ENCODE data around the gene COL25A1.
A peak's percentile ranks its signal among the peaks of the same experiment; 100 is the strongest.

COL25A1 gene

DNA sequence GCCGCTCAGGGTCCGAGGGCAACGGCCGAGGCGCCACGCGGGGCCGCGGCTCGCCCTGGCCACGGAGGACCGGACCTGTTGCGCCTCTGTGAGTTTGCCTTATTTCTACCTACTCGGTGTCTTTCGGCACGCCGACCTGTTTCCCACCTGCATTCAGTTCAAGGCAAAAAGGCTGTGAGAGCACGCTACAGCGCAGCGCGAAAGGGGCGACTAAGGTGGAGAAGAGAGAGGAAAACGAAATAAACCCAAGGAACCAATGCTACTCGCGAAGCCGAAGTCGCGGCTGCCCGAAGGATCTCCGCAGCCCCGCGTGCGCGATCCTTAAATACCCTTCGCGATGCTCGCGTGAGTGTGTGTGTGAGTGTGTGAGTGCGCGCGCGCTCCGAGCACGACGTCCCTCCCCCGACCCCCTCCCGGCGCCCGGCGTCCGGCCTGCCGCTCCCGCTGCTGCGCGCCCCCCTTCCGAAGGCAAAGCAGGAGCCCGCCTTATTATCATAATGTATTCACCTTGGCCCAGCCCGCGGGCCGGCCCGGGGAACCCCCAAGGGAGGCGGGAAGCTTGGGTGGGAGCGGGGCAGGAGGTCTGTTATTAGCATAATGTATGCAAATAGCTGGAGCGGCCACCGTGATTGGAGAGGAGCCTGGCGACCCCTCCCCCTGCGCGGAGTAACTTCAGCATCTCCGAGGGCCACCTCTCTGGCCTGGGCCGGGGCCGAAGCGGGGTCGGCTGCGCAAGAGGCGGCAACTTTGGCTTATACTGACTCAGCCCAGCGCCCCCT is at the start of gene COL25A1:
Gene COL25A1, minus strand, starts transcription at position 298 of the 779 bp plus-strand sequence.
- DNase-seq, result no peak

DNA sequence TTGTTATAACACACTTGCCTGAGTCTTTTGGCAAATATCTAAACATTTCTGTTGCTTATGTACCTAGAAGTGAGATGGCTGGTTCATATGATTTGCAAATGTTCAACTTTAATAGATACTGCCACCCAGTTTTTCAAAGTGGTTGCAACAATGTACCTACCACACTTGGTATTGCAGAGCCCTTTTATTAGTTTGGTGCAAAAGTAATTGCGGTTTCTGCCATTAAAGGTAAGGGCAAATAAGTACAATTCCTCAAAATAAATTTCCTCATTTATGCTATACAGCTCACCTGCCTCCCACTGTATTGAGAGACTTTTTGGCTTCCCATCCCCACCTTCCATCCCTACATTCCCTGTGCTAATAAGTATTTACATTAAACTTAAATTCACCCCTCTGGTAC is 47.7 kb upstream of the COL25A1 start:
- DNase-seq, result no peak

GRCh38 chr4:109334129-109335105 is 32.0 kb upstream of the COL25A1 start:
- no peak for DNase-seq

DNA sequence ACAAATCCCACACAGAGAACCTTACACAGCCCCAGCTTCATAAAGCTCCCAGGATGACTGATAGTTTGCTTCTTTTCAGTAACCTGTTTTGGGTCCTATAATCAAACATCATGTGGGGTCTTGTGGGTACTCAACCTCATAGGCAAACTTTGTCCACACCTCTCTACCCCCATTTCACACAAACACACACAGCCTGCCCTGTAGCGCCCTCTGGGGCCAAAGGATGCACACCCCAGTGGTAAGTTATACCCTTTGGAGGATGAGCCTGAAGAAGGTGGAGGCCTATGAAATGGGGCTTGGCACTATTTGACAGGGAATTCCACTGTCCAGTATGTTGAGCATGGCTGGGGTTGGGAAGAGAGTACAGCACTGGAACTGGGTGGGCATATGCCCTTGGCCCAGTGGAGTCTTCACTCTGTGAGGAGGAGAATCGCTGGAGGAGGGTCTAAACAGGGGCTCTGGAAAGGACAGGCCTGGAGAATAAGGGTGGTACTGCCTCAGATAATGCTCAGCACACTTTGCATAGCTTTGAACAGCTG is 30.5 kb upstream of the COL25A1 start:
- DNase-seq, result no peak

DNA sequence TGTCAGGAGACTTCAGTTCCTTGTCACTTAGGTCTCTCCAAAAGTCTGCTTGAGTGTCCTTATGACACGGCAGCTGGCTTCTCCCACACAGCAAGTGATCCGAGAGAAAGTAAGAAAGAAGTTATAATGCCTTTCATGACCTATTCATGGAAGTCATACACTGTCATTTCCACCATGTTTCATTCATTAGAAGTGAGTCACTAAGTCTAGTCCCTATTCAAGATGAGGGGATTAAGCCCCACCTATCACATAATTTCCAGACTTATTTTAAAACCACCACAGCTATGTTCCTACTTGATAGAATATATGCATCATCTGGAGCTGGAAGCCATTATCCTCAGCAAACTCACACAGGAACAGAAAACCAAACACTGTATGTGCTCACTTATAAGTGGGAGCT is 25.2 kb upstream of the COL25A1 start:
- no peak for DNase-seq

DNA sequence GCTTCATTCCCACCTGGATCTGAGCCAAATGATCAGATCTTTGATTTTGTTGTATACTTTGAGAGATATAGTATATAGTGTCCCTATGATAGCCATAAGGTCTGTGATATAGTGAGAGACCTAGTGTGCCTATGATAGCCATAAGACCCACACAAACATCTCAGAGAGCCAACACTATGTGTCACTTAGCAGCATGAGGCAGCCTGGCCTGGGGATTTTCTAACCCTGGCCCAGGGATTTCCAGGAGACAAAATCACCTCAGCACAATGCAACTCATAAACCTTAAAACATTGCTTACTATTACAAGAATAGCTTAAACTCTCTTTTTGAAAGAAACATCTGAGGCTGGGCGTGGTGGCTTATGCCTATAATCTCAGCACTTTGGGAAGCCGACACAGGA is 23.2 kb upstream of the COL25A1 start:
- no peak for DNase-seq

GRCh38 chr4:109323348-109323747 is 20.9 kb upstream of the COL25A1 start:
- no peak for DNase-seq

GRCh38 chr4:109321232-109321631 is 18.8 kb upstream of the COL25A1 start:
- peak; percentile 54 to 78 for DNase-seq

DNA sequence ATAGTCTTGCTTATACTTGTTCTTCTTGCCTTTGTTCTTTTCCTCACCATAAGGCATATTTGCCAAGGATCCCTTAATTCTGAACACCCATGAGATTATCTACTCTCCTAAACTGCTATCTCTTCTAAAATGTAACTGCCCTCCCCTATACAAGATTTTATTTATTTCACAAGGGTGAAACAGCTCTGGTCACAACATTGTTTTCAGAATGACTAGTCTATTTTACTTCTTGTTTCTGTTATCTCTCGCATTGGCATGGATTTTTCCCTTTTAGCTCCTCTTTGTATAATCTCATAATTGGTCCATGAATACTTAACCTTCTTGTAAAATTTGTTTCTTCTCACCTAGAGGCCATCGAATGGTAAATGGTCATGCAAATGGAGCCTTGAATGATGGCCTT is 17.2 kb upstream of the COL25A1 start:
- no peak for DNase-seq

DNA sequence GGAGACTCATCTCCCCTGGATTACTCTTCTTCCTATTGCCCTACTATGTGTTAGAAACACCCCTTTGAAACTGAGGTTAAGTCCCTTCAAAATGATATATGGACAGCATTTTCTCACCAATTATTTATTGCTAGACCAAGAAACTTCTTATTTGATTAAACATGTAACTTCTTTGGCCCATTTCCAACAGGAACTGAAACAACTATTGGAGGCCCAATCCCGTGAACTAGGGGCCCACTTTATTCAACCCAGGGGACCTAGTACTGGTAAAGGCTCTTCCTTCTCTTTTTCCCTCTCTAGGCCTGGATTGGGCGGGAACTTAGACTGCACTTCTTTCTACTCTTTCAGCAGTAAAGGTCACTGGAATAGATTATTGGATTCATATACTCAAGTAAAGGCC is 16.7 kb upstream of the COL25A1 start:
- DNase-seq, result no peak

GRCh38 chr4:109315818-109316217 is 13.4 kb upstream of the COL25A1 start:
- DNase-seq, result no peak

DNA sequence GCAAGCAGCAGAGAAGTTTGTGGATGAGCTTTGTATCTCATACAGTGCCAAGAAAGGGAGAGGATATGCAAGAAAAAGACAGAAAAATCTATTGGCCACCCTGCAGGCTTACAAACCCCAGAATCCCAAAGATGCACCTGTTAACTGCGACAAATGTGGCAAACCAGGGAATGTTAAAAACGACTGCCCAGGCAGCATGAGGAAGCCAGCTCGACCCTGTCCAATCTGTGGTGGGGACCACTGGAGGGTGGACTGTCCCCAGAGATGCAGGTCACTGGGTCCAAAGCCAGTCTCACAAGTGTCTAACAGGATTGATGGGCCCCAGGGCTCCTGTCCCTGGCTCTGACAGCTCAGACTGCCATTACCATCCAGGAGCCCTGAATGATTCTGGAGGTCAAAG is 12.9 kb upstream of the COL25A1 start:
- no peak for DNase-seq

DNA sequence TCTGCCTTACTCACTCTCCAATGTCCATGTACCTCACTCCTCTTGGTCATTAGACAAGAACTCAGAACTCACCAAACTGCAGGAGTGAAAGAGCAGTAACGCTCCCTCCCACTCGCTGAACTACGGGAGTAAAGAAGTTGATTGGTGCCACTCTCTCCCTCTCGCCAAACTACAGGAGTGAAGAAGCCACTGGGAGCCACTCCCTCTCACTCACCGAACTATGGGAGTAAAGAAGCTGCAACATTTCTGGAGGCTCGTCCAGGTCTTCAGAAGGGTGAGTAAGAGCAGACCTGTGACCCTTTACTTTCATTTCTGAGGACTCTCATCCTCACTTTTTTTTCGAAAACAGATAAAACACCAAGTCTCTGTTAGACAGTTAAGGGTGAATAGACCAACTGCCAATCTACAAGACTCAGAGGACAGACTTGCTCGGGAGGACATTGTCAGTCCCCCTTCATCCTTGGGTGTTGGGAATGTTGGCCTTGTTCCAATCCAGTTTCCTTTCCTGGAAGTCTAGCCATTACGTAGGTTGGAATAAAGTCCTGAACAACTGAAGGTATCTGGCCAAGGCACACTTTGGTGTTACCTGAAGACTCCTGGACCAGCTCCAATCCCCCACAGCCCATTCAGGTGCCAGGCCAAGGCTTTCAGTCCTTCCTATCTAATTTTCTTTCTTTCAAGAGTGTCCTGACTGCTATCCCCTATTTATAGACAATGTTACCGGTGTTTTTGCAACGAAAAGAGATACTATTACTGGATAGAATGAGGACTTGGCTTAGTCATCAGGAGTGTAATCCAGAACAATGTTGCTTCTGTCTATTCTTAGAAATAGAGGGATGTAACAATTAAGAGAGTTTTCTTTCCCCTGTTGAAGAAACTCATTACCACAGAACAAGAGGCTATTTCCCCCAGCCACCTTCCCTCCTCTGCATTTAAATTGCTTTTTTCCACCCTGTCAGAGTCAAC is 11.0 kb upstream of the COL25A1 start:
- no peak for DNase-seq

- DNase-seq, result no peak
Measured at GRCh38 chr4:109303140-109303496, 660 bp upstream of the COL25A1 start.

DNA sequence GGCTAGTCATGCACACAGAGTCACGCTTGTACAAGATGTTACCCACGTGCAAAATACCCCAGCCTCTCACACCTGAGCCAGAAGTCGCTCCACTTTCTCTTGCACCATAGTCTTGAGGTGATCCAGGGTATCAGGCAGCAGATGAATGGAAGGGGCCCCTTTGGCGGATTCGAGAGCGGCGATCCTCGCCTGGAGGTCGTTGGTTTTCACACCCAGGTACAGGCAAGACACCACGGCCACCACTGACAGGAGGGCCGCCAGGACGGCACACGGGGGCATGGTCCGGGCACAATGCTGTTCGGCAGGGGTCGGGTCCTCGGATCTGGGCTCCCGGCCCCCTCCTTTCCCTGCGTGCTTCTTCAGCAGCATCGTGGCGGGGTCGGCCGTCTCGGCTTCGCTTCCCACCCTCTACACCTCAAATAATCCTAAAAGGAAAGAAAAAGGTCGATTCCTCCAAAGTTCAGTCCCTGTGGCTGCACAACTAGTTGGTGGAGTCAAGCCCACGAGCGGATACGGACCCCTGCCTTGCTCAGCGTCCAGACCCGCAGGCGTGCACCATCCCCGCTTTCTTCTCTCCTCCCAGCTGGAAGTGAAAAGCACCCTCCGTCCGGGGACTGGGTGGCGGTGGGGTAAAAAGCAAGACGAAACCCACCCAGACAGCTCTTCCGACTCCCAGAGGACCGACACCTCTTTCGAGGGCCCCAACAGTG is 652 bp downstream of the COL25A1 start:
- no peak for DNase-seq

DNA sequence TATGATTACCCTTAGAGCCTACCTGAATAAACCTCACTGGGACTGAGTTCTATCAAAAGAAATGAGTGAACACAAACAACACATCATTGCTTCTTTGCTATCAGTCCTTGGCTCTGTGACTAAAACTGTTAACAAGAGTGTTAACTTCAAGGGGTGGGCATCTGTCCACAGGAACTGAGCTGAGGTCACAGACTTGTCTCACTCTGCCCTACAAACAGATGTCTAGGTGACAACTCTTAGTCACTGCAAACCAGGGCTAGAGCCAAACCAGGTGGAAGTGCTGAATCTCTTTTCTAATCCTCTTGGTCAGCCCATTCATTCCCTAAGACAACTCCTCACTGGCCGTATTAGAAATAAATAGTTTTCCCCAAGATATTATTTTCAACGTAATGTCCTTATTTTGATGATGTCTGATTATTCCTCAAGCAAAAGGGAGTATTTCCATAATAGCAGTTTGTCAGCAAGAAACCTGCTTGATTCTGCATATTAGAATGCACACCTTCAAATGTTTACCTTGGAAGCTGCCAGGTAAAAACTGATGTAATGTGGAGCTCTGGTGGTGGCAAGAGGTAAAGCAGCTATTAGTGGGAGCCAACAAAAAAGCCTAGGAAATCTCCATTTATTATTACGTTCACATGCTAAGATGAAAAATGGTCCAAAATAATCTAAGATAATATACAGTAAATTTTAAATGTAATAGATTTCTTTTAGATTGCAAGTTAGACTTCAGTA is 4.0 kb downstream of the COL25A1 start:
- peak; percentile 23 to 44 for DNase-seq

DNA sequence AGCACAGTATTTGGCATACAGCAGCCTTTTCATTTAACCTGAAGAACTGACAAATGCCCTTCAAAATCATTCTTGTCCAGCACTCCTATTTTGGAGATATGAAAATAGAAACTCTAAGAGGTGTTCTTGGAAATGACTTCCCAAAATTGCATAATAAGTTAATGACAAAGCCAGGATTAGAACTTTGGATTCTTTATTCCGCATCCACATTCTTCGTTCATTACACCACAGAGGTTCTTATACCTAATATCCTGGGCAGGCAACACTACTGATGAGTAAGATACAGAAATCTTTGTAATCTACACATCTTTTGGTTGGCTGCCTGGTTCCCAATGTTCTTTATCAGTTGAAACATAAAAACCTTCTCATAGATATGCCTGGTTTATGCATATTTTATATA is 5.9 kb downstream of the COL25A1 start:
- DNase-seq, result no peak

DNA sequence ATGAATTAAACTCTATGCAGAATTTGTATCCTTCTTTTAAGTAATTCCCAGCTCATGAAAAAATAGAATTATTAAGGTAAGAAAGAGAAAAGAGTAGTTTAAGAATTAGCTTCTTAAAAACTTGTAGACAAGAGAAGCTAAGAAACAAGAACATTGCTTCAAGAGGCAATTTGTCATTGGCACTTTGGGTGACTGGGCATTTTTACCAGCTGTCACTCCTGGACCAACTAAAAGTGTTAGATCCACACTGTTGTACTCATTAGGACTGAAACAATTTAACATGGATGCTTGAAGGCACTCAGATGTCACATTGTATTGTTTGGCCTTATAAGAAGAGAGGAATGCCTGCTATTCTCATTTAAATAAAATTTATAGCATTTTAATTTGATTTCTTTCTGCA is 7.4 kb downstream of the COL25A1 start:
- DNase-seq, result no peak

- DNase-seq, result no peak
Measured at GRCh38 chr4:109294468-109295020, 7.9 kb downstream of the COL25A1 start.

DNA sequence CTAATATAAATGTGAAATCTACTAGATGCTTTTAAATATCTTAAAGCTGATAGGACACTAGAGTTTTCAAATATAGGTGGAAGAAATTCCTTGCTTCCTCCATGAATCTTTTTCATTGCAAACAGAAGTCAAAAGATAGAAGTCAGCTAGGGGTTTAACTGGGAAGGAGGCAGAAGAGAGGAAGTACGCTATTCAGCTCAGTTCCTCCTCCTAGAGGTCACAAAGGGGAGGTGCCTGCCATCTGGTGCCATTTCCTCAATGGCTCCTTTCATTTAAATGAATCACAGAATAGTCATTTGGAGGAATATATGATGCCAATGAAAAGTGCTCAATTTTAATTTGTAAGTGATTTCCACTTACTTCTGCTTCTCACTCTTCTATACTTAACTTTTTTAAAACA is 8.5 kb downstream of the COL25A1 start:
- peak; percentile 67 to 74 for DNase-seq

DNA sequence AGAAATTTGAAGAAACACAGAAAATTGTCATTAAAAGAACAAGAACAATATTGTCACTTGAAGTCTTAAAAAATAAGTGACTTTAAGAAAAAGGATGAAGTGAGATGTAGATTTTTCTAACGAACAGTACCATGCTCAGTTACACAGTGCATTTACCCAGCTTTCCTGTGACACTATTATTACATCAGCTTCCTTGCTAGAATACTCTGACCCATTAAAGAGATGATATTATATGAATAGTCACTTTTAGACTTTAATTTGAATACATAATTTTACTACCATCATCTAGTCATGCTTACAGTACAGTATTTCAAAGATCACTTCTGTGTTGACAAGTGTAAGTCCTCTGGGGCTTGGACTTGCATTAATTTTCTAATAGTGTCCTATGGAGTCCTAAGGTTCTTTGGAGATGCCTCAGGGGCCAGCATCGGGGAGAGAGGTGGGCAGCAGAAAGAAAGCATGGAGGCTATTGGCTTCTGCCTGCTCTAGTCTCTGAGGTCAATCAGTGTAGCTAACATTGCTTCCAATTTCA is 10.7 kb downstream of the COL25A1 start:
- DNase-seq, result no peak

All from Kasumi-1 (cell line).